Mesendoderm (in vitro differentiated cells): ENCODE measurements around the gene KCNJ4.

ENCODE experiments used
- DNase-seq: peaks from one replicate; pipeline ENCODE4 v3.0.0; 2013
- H2AK5ac ChIP-seq: 2 replicates; pipeline ENCODE4 v1.6.1; 2013; ENCODE audit warnings: low read length, inconsistent platforms
- H2BK120ac ChIP-seq: 2 replicates; pipeline ENCODE4 v1.6.1; 2013; ENCODE audit warnings: low read depth, mild to moderate bottlenecking, low read length, moderate library complexity, mixed read lengths
- H2BK15ac ChIP-seq: replicated peaks from 2 replicates; pipeline ENCODE4 v1.6.1; 2013; ENCODE audit warnings: low read depth, mild to moderate bottlenecking, moderate library complexity
- H2BK5ac ChIP-seq: 2 replicates; pipeline ENCODE4 v1.6.1; 2013; ENCODE audit warnings: low read length, inconsistent platforms
- H3K18ac ChIP-seq: 2 replicates; pipeline ENCODE4 v1.6.1; 2013; ENCODE audit warnings: mild to moderate bottlenecking, low read length, mixed read lengths
- H3K23ac ChIP-seq: one replicate; pipeline ENCODE4 v1.6.1; 2013; ENCODE audit warnings: low read length
- H3K27ac ChIP-seq: 2 replicates; pipeline ENCODE4 v1.5.1; 2013; ENCODE audit warnings: low read depth, mild to moderate bottlenecking, inconsistent platforms, low read length, moderate library complexity
- H3K27me3 ChIP-seq: 2 replicates; pipeline ENCODE4 v1.6.1; 2013; ENCODE audit warnings: low read length, control low read depth, mild to moderate bottlenecking, inconsistent platforms; ENCODE audit not compliant: insufficient read depth, poor library complexity
- H3K36me3 ChIP-seq: 2 replicates; pipeline ENCODE4 v1.6.1; 2013; ENCODE audit warnings: low read length, inconsistent platforms; ENCODE audit not compliant: control insufficient read depth, insufficient read depth
- H3K4ac ChIP-seq: one replicate; pipeline ENCODE4 v1.6.1; 2013; ENCODE audit warnings: low read depth, mild to moderate bottlenecking, low read length, moderate library complexity
- H3K4me1 ChIP-seq: 2 replicates; pipeline ENCODE4 v1.6.1; 2013; ENCODE audit warnings: low read depth, low read length, inconsistent platforms; ENCODE audit not compliant: control insufficient read depth
- H3K4me2 ChIP-seq: 2 replicates; pipeline ENCODE4 v1.6.1; 2013; ENCODE audit warnings: low read length
- H3K4me3 ChIP-seq: 2 replicates; pipeline ENCODE4 v1.5.1; 2013; ENCODE audit warnings: mild to moderate bottlenecking, low read length
- H3K56ac ChIP-seq: one replicate; pipeline ENCODE4 v1.6.1; 2013; ENCODE audit warnings: low read length
- H3K79me1 ChIP-seq: 2 replicates; pipeline ENCODE4 v1.6.1; 2013; ENCODE audit warnings: low read length, inconsistent platforms
- H3K79me2 ChIP-seq: 2 replicates; pipeline ENCODE4 v1.6.1; 2013; ENCODE audit warnings: mild to moderate bottlenecking, low read length; ENCODE audit not compliant: control insufficient read depth, insufficient read depth
- H3K9ac ChIP-seq: 2 replicates; pipeline ENCODE4 v1.6.1; 2013; ENCODE audit warnings: low read length, inconsistent platforms
- H4K5ac ChIP-seq: one replicate; pipeline ENCODE4 v1.6.1; 2013; ENCODE audit warnings: low read length
- H4K8ac ChIP-seq: one replicate; pipeline ENCODE4 v1.6.1; 2013; ENCODE audit warnings: low read depth, mild to moderate bottlenecking, control low read depth, low read length, moderate library complexity
- WGBS: extraction: QIAGEN DNeasy Blood & Tissue Kit; methylation state at CpG from one replicate; pipeline ENCODE4 v1.1.7; 2013; ENCODE audit warnings: low lambda C conversion rate, missing lambda C conversion rate; ENCODE audit not compliant: insufficient coverage; ENCODE audit errors: extremely low coverage; 5-methylcytosine and 5-hydroxymethylcytosine counted together

The KCNJ4 gene

GRCh38 chr22:38487946-38488345, 32.9 kb upstream of the KCNJ4 start:
- Histone ChIP-seq H3K4me3 (no peak overlapping the region), H3K18ac (no peak overlapping the region), H3K79me1 (peaks cover 12% of the 10 kb centered on the region), H3K4ac (no peak overlapping the region), H3K27me3 (no peaks in the 10 kb centered on the region), H3K56ac (no peak overlapping the region), H2BK5ac (no peak overlapping the region), H2AK5ac (no peak overlapping the region), H3K4me1 (no peaks in the 10 kb centered on the region), H3K23ac (no peak overlapping the region), H3K79me2 (peaks cover 2% of the 10 kb centered on the region), H2BK120ac (no peak overlapping the region), H3K4me2 (no peak overlapping the region), H4K8ac (no peak overlapping the region), H3K36me3 (peaks cover 38% of the 10 kb centered on the region), H4K5ac (no peak overlapping the region), H3K9ac (no peak overlapping the region), H3K27ac (no peak overlapping the region), H2BK15ac (no peak overlapping the region)
- no peak for DNase-seq
- no CpG with 5 or more reads among the region's 6 CpGs for WGBS

GRCh38 chr22:38485783-38486182, 30.8 kb upstream of the KCNJ4 start:
- WGBS: no CpG with 5 or more reads among the region's 5 CpGs
- H3K79me1 ChIP-seq: peaks cover 12% of the 10 kb centered on the region
- no peak overlapping the region for H4K5ac ChIP-seq
- H2BK15ac ChIP-seq: no peak overlapping the region
- H3K27ac ChIP-seq: no peak overlapping the region
- H3K27me3 ChIP-seq: no peaks in the 10 kb centered on the region
- H3K56ac ChIP-seq: no peak overlapping the region
- H3K4me3 ChIP-seq: no peak overlapping the region
- H3K79me2 ChIP-seq: peaks cover 2% of the 10 kb centered on the region
- DNase-seq: no peak
- no peak overlapping the region for H3K4ac ChIP-seq
- H3K18ac ChIP-seq: no peak overlapping the region
- no peak overlapping the region for H4K8ac ChIP-seq
- no peak overlapping the region for H3K4me2 ChIP-seq
- no peak overlapping the region for H2BK120ac ChIP-seq
- no peak overlapping the region for H3K9ac ChIP-seq
- H3K23ac ChIP-seq: no peak overlapping the region
- peaks cover 48% of the 10 kb centered on the region for H3K36me3 ChIP-seq
- H2AK5ac ChIP-seq: no peak overlapping the region
- H2BK5ac ChIP-seq: no peak overlapping the region
- no peaks in the 10 kb centered on the region for H3K4me1 ChIP-seq

DNA sequence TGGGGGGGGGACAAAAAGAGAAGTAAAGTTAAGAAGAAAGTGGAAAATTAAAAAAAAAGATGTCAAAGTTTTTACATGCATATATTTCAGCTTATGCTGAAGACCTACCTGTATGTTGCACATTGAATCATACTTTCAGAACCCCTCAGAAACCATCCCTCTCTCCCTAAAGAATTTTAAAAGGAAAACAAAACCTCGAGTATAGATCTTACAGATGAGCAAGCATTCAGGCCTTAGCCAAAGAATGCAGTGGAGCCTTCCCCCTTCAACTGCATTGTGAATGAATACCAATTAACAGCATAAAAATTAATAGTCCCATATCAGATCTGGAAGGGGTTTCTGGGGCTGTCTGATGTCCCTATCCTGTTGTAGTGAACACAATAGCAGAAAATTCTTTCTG, 29.2 kb upstream of the KCNJ4 start:
- no peak overlapping the region for H3K18ac ChIP-seq
- H2BK15ac ChIP-seq: no peak overlapping the region
- no CpG with 5 or more reads among the region's 1 CpG for WGBS
- H3K56ac ChIP-seq: no peak overlapping the region
- H3K4ac ChIP-seq: no peak overlapping the region
- no peak overlapping the region for H2BK5ac ChIP-seq
- H3K27me3 ChIP-seq: no peaks in the 10 kb centered on the region
- peaks cover 2% of the 10 kb centered on the region for H3K79me2 ChIP-seq
- H3K4me1 ChIP-seq: no peaks in the 10 kb centered on the region
- H3K79me1 ChIP-seq: peaks cover 9% of the 10 kb centered on the region
- no peak overlapping the region for H2AK5ac ChIP-seq
- H3K36me3 ChIP-seq: peaks cover 41% of the 10 kb centered on the region
- H4K8ac ChIP-seq: no peak overlapping the region
- no peak for DNase-seq
- H3K4me3 ChIP-seq: no peak overlapping the region
- H3K27ac ChIP-seq: no peak overlapping the region
- no peak overlapping the region for H2BK120ac ChIP-seq
- H3K4me2 ChIP-seq: no peak overlapping the region
- no peak overlapping the region for H4K5ac ChIP-seq
- H3K9ac ChIP-seq: no peak overlapping the region
- no peak overlapping the region for H3K23ac ChIP-seq

GRCh38 chr22:38482662-38483308, 27.8 kb upstream of the KCNJ4 start:
- Histone ChIP-seq H3K18ac (no peak overlapping the region), H2BK5ac (no peak overlapping the region), H3K9ac (no peak overlapping the region), H2AK5ac (no peak overlapping the region), H2BK15ac (no peak overlapping the region), H3K79me1 (peaks cover 5% of the 10 kb centered on the region), H3K4me1 (no peaks in the 10 kb centered on the region), H3K36me3 (peaks cover 33% of the 10 kb centered on the region), H4K8ac (no peak overlapping the region), H3K4me2 (no peak overlapping the region), H3K79me2 (no peaks in the 10 kb centered on the region), H3K4ac (no peak overlapping the region), H3K4me3 (no peak overlapping the region), H3K23ac (no peak overlapping the region), H3K56ac (no peak overlapping the region), H4K5ac (no peak overlapping the region), H2BK120ac (no peak overlapping the region), H3K27ac (no peak overlapping the region), H3K27me3 (no peaks in the 10 kb centered on the region)
- WGBS: no CpG with 5 or more reads among the region's 6 CpGs
- no peak for DNase-seq

GRCh38 chr22:38481871-38482332, 26.9 kb upstream of the KCNJ4 start:
- Histone ChIP-seq H3K4me3 (no peak overlapping the region), H3K23ac (no peak overlapping the region), H3K56ac (no peak overlapping the region), H2BK15ac (no peak overlapping the region), H3K4ac (no peak overlapping the region), H3K4me2 (no peak overlapping the region), H2BK120ac (no peak overlapping the region), H4K5ac (no peak overlapping the region), H3K36me3 (peaks cover 33% of the 10 kb centered on the region), H3K79me1 (peaks cover 3% of the 10 kb centered on the region), H4K8ac (no peak overlapping the region), H2BK5ac (no peak overlapping the region), H3K4me1 (no peaks in the 10 kb centered on the region), H3K18ac (no peak overlapping the region), H3K27me3 (no peaks in the 10 kb centered on the region), H2AK5ac (no peak overlapping the region), H3K9ac (no peak overlapping the region), H3K79me2 (no peaks in the 10 kb centered on the region), H3K27ac (no peak overlapping the region)
- WGBS: no CpG with 5 or more reads among the region's 8 CpGs
- no peak for DNase-seq
